GM23338 (cell line): ENCODE results near the gene NDE1.

Source experiments
- CTCF ChIP-seq, 2 experiments: fragments of 200-600 bp in 1 of 2; sonication (generic) in 1 of 2; conservative IDR thresholded peaks; 2 replicates each; pipeline versions ENCODE4 v1.5.1 to v1.6.1; 2016 to 2017; ENCODE audit warnings: antibody characterized with exemption in 2 of 2, low read depth in 2 of 2, mild to moderate bottlenecking in 2 of 2, moderate library complexity in 1 of 2
- EZH2 ChIP-seq: fragments of 200-600 bp; sonication (generic); IDR thresholded peaks from one replicate; pipeline ENCODE4 v1.8.0; 2017; ENCODE audit warnings: antibody characterized with exemption, mild to moderate bottlenecking, low read depth; ENCODE audit not compliant: unreplicated experiment
- POLR2AphosphoS5 ChIP-seq: IDR thresholded peaks from 2 replicates; pipeline ENCODE4 v1.6.1; 2016; ENCODE audit warnings: antibody characterized with exemption, low read depth

- TF ChIP-seq CTCF (conservative IDR thresholded peaks at IDR 0.05; ENCODE audit: low read depth in 2 of 2), result no peak
- TF ChIP-seq POLR2AphosphoS5, result no peak
- TF ChIP-seq EZH2, result no peak
Measured at GRCh38 chr16:15729152-15729551, 79.1 kb downstream of the NDE1 start.
